GM18951 (cell line): ENCODE measurements around the gene OR2V2.
"Not testable (repeated sequence)": the region's sequence is repeated elsewhere in the genome, so short reads cannot be mapped to it uniquely, and the experiment has no call there.

Experiments used
- POLR2A ChIP-seq: IDR thresholded peaks from 4 replicates; pipeline ENCODE4 v1.6.1; 2011; ENCODE audit warnings: mild to moderate bottlenecking; ENCODE audit not compliant: insufficient read length, insufficient read depth; ENCODE audit errors: extremely low read depth
- in situ Hi-C: fragments of 300-500 bp; cut with MboI; formaldehyde crosslinking; loops from one replicate; pipeline ENCODE4 v1.12.0; 2022; ENCODE audit warnings: low sequenced_read_pairs, mixed read lengths, inconsistent platforms; ENCODE audit not compliant: unreplicated experiment

Gene OR2V2

DNA sequence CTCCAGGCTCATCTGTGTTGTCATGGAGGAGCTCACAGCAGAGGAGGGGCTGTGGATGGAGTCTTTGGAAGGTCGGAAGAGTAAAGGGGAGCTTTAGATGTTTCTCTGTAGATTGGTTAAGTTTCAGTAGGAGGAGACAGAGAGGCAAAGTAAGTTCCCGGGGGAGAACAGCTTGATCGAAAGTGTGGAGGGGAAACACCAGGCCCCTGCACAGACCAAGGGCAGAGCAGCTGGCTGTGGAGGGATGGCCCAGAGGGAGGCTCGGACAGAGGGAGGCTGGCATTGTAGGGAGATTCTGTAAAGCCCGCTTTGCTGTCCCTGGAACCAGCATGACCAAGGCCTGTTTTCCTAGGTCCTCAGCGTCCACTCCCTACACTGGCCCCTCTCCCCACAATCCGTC is 5.3 kb upstream of the OR2V2 start:
- in situ Hi-C loops: no loop called here
- no peak for TF ChIP-seq POLR2A

DNA sequence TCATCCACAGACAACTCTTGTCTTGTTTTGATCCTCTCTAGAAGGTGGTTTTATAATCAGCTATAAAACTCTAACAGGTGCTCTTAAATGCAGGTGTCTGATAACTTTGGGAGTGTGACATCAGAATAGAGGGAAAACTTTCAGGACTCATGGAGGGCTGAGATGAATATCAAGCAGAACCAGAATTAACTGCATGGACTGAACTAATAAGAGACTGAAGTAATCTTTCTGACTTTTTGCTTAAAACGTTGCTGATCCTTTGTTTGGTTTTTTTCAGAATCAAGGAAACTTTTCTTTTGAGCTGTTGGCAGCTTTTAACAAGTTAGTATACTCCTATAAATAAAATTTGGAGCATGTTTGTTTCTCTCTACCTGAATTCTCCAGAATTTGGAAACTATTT is 2.3 kb upstream of the OR2V2 start:
- in situ Hi-C loops: no loop called here
- no peak for TF ChIP-seq POLR2A

DNA sequence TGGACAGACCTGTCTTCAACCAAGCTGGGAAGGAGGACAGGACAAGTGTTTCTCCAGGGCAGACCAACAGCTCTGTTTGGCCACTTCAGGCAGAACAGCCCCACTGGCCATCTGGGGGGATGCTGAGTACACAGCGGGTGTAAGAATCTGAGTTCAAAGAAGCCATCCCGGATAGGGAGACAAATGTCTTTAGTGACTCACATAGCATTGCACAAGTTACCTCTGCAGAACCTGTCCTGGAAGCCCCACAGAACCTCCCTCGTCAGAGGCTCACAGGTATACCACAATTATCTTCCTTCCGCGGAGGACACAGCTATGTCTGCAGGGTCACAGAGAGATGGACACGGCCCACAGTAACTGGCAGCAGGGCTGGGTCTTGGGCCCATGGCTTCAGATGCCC is 2.0 kb downstream of the OR2V2 start:
- in situ Hi-C loops: no loop called here
- no peak for TF ChIP-seq POLR2A

DNA sequence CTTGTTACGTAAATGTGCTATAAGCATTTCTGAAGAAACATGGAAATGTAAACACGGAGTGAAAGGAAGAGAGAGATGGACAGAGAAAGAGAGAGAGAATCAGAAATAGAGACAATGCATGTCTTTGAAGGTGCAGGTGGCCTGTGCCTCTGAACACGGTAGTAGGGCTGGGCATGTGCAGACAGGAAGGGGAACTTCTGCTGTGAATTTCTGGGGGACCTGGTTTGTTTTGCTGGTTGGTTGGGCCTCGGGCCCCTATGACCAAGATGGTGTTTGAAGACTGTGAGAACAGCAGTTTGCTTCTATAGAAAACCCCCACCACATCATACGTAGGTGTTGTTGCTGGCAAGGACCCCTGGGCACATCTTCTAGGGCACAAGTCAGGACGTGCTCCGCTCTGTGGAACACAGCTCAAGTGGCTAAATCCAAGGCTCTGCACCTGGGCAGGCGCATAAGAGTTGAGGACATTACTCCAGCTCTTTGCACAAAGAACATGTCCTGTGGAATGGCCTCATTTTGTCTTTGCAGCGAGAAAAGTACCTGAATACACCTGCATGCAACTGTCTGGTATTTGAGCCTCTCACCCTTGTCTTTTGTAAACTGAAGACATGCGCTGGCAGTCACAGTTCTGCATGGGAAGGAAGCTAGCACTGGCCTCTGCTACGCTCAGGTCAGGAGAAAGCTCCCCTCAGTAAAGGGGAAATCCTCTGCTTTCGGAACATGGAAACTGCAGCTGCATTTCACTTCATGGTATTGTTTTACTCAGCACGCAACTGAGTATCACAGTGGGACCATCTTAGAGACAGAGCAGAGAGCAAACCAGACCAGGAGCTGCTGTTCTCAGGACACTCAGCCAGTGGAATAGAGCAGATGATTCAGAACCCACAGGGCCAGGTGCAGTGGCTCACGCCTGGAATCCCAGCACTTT is 2.7 kb downstream of the OR2V2 start:
- no peak for TF ChIP-seq POLR2A
- in situ Hi-C loops: no loop called here

DNA sequence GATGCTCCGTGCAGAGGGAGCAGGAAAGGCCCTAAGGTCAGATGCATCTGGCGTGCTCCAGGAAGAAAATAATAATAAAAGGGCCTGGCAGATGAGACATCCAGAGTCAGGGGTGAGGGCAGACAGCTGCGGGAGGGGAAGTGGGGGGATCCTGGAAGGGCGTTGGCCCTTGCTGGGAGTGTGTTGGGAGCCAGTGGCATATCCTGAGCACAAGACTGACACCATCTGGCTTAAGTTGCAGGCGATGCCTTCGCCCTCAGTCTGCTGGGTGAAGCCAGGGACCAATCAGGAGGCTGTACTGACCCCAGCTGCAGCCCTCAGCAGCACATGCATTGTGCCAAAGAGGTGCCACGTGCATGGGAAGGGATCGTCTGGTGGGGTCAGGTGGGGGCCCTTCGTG is 3.8 kb downstream of the OR2V2 start:
- in situ Hi-C loops: no loop called here
- no peak for TF ChIP-seq POLR2A

DNA sequence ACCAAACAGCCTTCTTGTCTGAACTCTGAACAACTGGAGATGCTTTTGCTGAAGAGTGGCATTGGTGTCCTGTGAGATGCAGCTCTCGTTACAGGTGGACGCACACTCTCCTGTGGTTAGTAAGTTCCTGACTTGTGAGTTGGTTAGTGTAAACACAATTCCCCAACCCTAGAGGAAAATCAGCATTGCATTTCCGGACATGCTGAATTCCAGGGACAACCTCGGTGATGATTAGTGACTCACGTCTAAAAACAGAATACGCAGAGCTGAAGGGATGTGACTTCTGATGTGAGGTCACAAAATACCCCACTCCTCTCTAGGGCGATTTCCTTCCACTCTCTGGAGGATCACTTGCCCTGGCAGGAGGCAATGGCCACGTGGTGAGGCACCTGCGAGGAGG is 5.0 kb downstream of the OR2V2 start:
- in situ Hi-C loops: no loop called here
- TF ChIP-seq POLR2A: no peak

DNA sequence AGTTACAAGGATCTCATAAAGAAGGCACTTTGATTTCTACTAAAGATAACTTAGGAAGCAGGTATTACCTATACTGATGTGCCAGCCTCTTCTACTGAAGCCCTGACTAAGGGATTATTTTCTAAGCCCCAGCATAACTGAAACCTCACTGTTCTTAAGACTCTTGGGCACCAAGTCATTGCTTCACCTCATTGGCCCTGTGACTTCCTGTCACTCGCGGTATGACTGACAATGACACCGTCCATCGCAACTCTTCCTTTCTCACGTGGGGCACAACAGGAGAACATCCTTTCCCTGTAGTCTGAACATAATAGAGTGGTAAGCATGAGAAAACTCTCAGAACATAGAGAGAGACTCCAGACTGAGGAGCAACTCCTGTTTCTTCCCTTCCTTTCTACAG is 6.4 kb downstream of the OR2V2 start:
- no peak for TF ChIP-seq POLR2A
- in situ Hi-C loops: no loop called here

DNA sequence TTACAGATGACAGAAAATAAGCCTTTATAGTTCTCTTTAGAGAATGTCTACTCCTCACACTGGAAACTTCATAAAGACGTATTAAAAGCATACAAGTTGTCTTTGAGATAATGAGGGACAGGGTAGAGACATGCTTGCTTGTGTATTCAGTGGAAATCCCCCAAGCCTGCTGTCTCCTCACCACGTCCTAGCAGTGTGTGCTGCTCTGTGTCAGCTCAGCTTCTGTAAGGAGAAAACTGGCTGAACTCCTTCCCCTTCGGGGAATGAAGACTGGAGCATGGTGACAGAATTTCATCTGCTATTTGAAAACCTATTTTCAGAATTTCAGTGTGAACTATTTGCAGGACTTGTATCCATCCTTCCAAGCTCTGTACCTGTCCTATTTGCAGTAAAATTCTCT is 9.4 kb downstream of the OR2V2 start:
- no peak for TF ChIP-seq POLR2A
- in situ Hi-C loops: no loop called here

DNA sequence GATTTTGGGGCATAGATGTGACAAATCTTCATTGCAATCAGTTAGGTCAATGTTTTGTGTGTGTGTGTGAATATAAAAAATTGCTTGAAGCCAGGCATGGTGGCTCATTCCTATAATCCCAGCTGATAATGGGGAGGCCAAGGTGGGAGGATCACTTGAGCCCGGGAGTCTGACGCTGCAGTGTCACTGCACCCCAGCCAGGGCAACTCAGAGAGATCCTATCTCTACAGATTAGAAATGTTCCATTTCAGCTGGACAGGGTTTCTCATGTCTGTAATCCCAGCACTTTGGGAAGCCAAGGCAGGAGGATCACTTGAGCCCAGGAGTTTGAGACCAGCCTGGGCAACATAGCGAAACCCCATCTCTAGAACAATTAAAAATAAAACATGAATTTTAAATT is 11.5 kb downstream of the OR2V2 start:
- in situ Hi-C loops: no loop called here
- TF ChIP-seq POLR2A: no peak

DNA sequence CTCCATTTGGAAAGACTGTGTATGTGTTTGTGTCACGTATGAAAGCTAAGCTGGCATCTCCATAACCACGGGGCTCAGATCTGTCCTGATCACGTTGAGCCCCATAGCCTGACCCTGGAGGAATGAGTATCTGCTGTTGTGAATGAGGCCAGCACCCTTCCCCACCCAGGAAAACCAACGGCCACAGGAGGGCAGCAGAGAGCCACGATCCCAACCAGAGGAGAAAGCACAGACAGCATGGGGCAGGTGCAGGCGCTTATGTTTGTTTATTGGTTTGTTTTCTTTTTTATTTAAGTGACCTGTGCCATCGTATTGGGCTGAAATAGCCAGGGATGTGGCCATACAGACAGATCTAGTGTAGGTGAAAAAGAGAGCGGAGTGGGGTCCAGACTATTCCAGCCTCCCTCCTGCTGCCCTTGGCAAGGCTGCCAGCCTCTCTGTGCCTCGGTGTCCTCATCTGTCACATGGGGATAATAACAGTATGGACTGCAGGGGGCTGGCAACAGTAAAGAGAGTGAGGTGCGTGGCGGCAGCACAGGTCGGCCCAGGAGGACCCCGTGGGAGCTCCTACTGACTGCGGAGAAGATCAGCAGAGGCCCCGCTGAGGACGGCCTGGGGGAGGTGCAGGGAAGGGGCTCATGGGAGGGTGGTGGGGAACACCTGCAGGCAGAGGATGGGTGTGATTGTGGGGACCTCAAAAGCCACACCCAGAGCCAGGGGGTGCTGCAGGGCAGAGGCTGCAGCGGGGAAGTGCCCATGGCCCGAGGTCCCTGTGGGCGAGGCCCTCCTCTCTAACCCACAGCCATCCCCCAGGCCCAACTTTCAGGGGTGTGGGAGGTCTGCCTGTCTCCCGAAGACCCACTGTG is 12.1 kb downstream of the OR2V2 start:
- in situ Hi-C loops: no loop called here
- no peak for TF ChIP-seq POLR2A

DNA sequence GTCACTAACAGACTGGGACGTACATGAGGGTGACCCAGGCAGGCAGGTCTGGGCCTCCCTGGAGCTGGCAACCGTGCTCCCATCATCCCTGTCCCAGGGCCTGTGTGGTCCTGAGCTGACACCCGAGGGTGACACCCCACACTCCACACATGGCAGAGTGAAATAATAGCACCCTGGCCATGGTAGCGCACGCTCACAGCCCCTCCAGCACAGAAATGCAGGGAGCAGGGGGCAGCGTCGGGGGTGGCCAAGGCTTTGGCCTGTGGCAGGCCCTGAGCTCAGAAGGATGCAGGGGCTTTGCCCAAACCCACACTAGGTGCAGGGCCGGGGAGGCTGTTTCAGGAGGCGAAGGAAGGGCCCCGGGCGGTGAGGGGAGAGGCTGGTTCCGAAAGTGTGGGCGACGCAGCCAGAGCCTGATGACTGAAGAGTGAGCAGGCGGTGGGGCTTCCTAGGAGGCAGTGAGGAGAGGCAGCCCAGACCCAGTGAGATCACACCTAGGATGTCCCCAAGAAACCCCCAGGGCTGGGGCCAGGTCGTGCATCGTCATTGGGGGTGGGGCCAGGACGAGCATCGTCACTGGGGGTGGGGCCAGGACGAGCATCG is 12.9 kb downstream of the OR2V2 start:
- in situ Hi-C loops: no loop called here
- no peak for TF ChIP-seq POLR2A

DNA sequence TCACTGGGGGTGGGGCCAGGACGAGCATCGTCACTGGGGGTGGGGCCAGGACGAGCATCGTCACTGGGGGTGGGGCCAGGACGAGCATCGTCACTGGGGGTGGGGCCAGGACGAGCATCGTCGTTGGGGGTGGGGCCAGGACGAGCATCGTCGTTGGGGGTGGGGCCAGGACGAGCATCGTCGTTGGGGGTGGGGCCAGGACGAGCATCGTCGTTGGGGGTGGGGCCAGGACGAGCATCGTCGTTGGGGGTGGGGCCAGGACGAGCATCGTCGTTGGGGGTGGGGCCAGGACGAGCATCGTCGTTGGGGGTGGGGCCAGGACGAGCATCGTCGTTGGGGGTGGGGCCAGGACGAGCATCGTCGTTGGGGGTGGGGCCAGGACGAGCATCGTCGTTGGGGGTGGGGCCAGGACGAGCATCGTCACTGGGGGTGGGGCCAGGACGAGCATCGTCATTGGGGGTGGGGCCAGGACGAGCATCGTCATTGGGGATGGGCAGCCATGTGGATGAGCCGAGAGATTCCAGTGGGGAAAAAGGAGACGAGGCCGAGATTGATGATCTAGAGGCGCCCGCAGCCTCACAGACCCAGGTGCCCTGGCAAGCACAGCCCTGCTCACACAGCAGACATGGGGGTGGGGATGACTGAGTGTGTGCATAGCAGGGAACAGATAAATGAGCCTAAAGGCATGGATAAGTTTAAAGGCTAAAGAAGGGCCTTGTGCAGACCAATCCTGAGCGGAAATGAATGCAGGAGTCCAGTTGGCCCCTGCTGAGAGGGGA is 13.6 kb downstream of the OR2V2 start:
- in situ Hi-C loops: not testable (repeated sequence)
